ENCODE results near the gene CLINT1. TPM values are rescaled to one million over a fixed set of nuclear protein-coding genes. Genes with fewer than 3 reads are reported as not detected.

The CLINT1 gene
- total and polyA plus RNA-seq, 2 of the 13 experiments (the other 11 are each of a cell fraction or from before 2014, with no cell fraction given), result 64.0 to 104 TPM

- H3K79me2 ChIP-seq (ENCODE audit: insufficient read depth, low read length), result peaks cover 7% of the 10 kb centered on the region
- H3K9me3 ChIP-seq (ENCODE audit: low read length), result no peaks in the 10 kb centered on the region
- in situ Hi-C loops (cut with HindIII; ENCODE audit: extremely low pct_ligation_motif_present, low pct_unique_long_range_greater_than_20kb), result loop anchor here (5.0 to 25.0 kb wide), 2 partner anchors 68 to 403 kb away; partner anchors contain the start of gene C5orf52
- H3K4me1 ChIP-seq (ENCODE audit: insufficient read depth, low read length), result peaks cover 14% of the 10 kb centered on the region
- H3K4me3 ChIP-seq (replicated peaks in 1 of 3; ENCODE audit: insufficient read depth in 1 of 3, low read depth in 2 of 3, low read length in 3 of 3), result no peak overlapping the region
- FAIRE-seq (peak; percentile 43), DNase-seq (ENCODE audit: low spot score) (peak; percentile 30), ATAC-seq (peak; percentile 50)
- H3K27ac ChIP-seq (ENCODE audit: extremely low read length, insufficient read depth, low read length), result no peak overlapping the region
- H3K27me3 ChIP-seq (ENCODE audit: control insufficient read depth in 1 of 2, insufficient read depth in 2 of 2, low read length in 2 of 2), result no peaks in the 10 kb centered on the region; a peak in 1 of 5 replicates
- no peak overlapping the region for H3K4me2 ChIP-seq (ENCODE audit: low read depth, low read length)
- intact Hi-C loops (cut with micrococcal nuclease; ENCODE audit: unreplicated experiment), result no loop called here
- 49% methylated on average over 3 of the region's 3 CpGs for WGBS (ENCODE audit: low lambda C conversion rate)
- TF ChIP-seq STAG1 (CRISPR knock-in tag; IDR thresholded peaks at IDR 0.05) (peak; percentile 39), SMC3 (IDR thresholded peaks at IDR 0.05; ENCODE audit: low read length) (peak; percentile 46; the same call in 1 of the 2 replicates), MBNL3 (CRISPR knock-in tag; conservative IDR thresholded peaks at IDR 0.05) (no peak)
- TF ChIP-seq, protein P1, sequence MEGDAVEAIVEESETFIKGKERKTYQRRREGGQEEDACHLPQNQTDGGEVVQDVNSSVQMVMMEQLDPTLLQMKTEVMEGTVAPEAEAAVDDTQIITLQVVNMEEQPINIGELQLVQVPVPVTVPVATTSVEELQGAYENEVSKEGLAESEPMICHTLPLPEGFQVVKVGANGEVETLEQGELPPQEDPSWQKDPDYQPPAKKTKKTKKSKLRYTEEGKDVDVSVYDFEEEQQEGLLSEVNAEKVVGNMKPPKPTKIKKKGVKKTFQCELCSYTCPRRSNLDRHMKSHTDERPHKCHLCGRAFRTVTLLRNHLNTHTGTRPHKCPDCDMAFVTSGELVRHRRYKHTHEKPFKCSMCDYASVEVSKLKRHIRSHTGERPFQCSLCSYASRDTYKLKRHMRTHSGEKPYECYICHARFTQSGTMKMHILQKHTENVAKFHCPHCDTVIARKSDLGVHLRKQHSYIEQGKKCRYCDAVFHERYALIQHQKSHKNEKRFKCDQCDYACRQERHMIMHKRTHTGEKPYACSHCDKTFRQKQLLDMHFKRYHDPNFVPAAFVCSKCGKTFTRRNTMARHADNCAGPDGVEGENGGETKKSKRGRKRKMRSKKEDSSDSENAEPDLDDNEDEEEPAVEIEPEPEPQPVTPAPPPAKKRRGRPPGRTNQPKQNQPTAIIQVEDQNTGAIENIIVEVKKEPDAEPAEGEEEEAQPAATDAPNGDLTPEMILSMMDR (CRISPR knock-in tag; IDR thresholded peaks at IDR 0.05), result peak; percentile 66
- peaks cover 0 to 4% of the 10 kb centered on the region in 2 experiments; a peak in 3 of 5 replicates for H3K36me3 ChIP-seq (replicated peaks in 1 of 2; ENCODE audit: control insufficient read depth in 1 of 2, insufficient read depth in 2 of 2, low read length in 2 of 2)
- no peak overlapping the region for H2AFZ ChIP-seq (ENCODE audit: low read length)
- no TSS peak for BruUV-seq (replicated peaks)
- no peak overlapping the region for H3K9ac ChIP-seq (ENCODE audit: insufficient read depth, low read depth, low read length)
- CTCF ChIA-PET (ENCODE audit: low intra/inter-chr PET ratio, low total read pairs), result no interaction called here
- POLR2A ChIA-PET, result no interaction called here
- H4K20me1 ChIP-seq (ENCODE audit: insufficient read depth, low read length), result no peaks in the 10 kb centered on the region
These were observed 118.7 kb downstream of the CLINT1 start for GRCh38 chr5:157740229-157740610.

- H3K27me3 ChIP-seq (ENCODE audit: control insufficient read depth in 1 of 2, insufficient read depth in 2 of 2, low read length in 2 of 2), result no peaks in the 10 kb centered on the region; a peak in 1 of 5 replicates
- no peak overlapping the region for H3K9ac ChIP-seq (ENCODE audit: insufficient read depth, low read depth, low read length)
- in situ Hi-C loops (cut with HindIII; ENCODE audit: extremely low pct_ligation_motif_present, low pct_unique_long_range_greater_than_20kb), result loop anchor here (5.0 to 25.0 kb wide), 2 partner anchors 67 to 402 kb away; partner anchors contain the start of gene C5orf52
- H3K79me2 ChIP-seq (ENCODE audit: insufficient read depth, low read length), result peaks cover 4% of the 10 kb centered on the region
- 93% methylated on average over 12 of the region's 12 CpGs for WGBS (ENCODE audit: low lambda C conversion rate)
- H3K4me2 ChIP-seq (ENCODE audit: low read depth, low read length), result no peak overlapping the region
- no peak overlapping the region for H3K27ac ChIP-seq (ENCODE audit: extremely low read length, insufficient read depth, low read length)
- H3K9me3 ChIP-seq (ENCODE audit: low read length), result no peaks in the 10 kb centered on the region
- H3K36me3 ChIP-seq (replicated peaks in 1 of 2; ENCODE audit: control insufficient read depth in 1 of 2, insufficient read depth in 2 of 2, low read length in 2 of 2), result peaks cover 0 to 6% of the 10 kb centered on the region in 2 experiments; a peak in 3 of 5 replicates
- no peak overlapping the region for H3K4me3 ChIP-seq (replicated peaks in 1 of 3; ENCODE audit: insufficient read depth in 1 of 3, low read depth in 2 of 3, low read length in 3 of 3)
- no peaks in the 10 kb centered on the region for H4K20me1 ChIP-seq (ENCODE audit: insufficient read depth, low read length)
- DNase-seq (ENCODE audit: low spot score) (no peak), ATAC-seq (no peak), FAIRE-seq (no peak)
- intact Hi-C loops (cut with micrococcal nuclease; ENCODE audit: unreplicated experiment), result no loop called here
- H2AFZ ChIP-seq (ENCODE audit: low read length), result no peak overlapping the region
- BruUV-seq (replicated peaks), result no TSS peak
- peaks cover 7% of the 10 kb centered on the region for H3K4me1 ChIP-seq (ENCODE audit: insufficient read depth, low read length)
- ChIA-PET POLR2A (no interaction called here), CTCF (ENCODE audit: low intra/inter-chr PET ratio, low total read pairs) (no interaction called here)
- TF ChIP-seq TGIF2 (CRISPR knock-in tag; IDR thresholded peaks at IDR 0.05), result no peak
- no peak for TF ChIP-seq ZNF543 (CRISPR knock-in tag; IDR thresholded peaks at IDR 0.05)
- TF ChIP-seq ZNF556 (CRISPR knock-in tag; IDR thresholded peaks at IDR 0.05; ENCODE audit: borderline replicate concordance), result no peak
- no peak for TF ChIP-seq HNF1B (CRISPR knock-in tag; IDR thresholded peaks at IDR 0.05)
- no peak for TF ChIP-seq ARNT2 (CRISPR knock-in tag; IDR thresholded peaks at IDR 0.05; ENCODE audit: low read depth)
- TF ChIP-seq ZNF800 (CRISPR knock-in tag; IDR thresholded peaks at IDR 0.05), result no peak
- TF ChIP-seq SAFB2 (CRISPR knock-in tag; IDR thresholded peaks at IDR 0.05; ENCODE audit: borderline replicate concordance, low read depth), result no peak
These were observed 119.3 kb downstream of the CLINT1 start for GRCh38 chr5:157739388-157740228.

Data from HepG2 (cell line).